CD4-positive, alpha-beta T cell treated with Interferon alpha-2 for 1 hour (primary cell): ENCODE results near the gene PKNOX1.
"Not testable (repeated sequence)": the region's sequence is repeated elsewhere in the genome, so short reads cannot be mapped to it uniquely, and the experiment has no call there.

ENCODE experiments used
- DNase-seq, 2 donors: peaks; one replicate each; pipeline ENCODE4 v3.0.0-alpha.2; 2020 to 2022

PKNOX1 gene

DNA sequence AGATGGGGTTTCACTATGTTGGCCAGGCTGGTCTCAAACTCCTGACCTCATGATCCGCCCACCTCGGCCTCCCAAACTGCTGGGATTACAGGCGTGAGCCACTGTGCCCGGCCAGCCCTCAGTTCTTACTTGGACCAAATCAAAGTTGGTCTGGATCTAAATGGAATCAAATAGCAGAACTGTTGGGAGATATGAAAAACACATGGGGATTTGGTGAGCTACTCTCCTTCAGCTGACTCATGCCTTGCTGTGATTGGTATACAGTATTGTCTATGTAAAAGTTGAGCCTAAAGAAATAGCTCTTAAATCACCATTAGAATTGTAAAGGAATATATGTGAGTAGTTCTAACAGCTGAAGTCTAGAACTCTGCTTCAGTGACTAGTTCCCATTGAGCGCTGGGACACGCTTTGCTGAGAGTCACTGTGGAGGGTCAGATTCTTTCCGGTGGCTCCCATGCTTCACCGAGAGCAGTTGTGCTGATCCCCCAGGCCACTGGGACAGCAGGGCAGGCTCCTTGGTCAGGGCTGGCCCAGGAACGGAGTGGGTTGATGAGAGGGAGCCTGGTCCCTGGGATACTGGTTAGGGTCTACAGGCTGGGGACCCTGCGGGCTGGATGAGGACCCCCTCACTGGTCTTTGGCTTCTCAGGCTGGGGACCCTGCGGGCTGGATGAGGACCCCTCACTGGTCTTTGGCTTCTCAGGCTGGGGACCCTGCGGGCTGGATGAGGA is 14.0 kb downstream of the PKNOX1 start:
- DNase-seq: no peak

DNA sequence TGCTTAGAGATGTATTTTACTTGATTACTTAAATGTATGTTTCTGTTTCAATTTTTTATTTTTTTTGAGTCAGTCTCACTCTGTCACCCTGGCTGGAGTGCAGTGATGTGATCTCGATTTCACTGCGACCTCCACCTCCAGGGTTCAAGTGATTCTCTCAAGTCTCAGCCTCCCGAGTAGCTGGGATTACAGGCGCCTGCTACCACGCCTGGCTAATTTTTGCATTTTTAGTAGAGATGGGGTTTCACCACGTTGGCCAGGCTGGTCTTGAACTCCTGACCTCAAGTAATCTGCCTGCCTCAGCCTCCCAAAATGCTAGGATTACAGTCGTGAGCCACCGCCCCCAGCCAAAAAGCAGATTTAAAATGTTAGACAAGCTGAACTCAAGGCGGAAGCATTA is 15.0 kb downstream of the PKNOX1 start:
- not testable (repeated sequence) for DNase-seq

DNA sequence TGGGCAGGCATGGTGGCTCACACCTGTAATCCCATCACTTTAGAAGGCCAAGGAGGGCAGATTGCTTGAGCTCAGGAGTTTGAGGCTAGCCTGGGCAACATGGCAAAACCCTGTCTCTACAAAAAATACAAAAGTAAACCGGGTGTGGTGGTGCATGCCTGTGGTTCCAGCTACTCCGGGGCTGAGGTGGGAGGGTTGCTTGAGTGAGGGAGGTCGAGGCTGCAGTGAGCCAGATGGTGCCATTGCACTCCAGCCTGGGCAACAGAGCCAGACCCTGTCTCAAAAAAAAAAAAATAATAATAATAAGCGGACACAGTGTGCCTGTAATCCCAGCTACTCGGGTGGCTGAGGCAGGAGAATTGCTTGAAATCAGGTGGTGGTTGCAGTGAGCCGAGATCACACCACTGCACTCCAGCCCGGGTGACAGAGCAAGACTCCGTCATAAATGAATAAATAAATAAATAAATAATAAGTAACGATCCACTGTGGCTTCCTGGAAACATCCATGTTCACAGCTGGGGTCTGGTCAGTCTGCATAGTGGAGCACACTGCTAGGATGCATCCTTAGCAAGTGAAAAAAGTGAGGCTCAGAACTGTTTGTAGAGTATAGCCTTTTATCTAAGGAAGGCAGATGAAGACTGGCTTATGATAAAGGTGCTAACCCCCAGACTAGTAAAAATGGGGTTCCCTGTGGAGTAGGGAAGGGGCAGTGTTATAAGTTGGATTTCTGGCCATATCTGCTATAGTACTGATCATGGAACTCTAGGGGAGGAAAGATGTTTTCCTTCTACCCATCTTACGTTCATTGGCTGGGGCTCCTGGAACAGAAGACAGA is 15.7 kb downstream of the PKNOX1 start:
- DNase-seq: no peak

DNA sequence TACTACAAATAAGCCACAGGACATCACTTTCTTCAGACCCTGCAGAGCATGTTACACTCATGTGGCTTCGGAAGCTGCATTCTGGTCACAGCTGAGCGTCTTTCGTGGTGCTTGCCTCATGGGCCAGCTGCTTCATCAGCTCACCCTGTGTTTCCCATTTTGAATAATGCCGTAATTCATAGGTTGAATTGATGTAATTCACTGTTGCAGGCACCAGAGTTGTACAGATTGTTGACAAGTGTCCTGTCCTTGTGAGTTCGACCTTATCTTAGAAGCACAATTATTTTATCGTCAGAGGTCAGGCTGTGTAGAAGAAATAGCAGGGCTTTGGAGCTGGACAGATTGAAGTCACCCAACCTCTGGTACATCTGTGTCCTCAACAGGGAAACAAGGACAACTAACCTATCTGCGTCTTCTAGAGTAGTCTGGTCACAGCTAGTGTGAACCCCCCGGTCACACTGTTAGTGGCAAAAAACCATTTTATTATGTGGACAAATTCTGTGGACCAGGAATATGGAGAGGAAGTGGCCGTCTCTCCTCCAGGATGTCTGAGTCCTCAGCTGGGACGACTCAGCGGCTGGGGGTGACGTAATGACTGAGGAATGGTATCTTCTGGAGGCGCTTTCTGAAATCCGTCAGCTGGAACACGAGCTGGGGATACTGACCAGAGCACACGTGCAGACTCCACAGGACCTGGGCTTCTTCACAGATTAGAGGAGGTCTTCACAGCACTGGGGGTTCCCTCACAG is 17.8 kb downstream of the PKNOX1 start:
- DNase-seq: no peak

DNA sequence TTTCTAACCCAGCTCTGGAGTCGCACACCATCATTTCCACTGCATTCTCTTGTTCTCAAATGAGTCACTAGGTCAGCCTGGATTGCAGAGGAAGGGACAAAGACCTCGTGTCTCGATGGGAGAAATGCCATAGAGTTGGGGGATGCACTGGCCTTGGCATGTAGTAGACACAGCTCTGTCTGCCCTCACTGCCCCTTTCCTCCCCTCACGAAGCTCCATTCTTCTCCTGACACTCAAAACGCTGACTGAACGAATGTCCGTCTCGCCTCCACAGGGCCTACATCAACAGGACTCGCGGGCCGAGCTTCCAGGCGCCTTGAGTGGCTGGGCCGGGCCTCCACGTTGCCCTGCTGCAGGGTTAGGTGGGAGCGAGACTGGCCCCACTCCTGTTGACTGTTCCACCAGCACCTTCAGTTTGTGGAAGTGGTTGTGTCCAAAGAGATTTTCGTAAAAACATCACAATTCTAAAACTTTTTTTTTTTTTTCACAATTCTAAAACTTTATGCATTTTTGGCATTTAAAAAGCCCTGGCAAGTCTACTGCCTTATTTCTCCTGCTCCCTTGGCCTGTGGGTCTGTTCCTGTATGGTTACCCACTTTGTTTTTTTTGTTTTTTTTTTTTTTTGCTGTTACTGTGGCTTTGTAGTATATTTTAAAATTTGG is 18.8 kb downstream of the PKNOX1 start:
- DNase-seq: no peak

DNA sequence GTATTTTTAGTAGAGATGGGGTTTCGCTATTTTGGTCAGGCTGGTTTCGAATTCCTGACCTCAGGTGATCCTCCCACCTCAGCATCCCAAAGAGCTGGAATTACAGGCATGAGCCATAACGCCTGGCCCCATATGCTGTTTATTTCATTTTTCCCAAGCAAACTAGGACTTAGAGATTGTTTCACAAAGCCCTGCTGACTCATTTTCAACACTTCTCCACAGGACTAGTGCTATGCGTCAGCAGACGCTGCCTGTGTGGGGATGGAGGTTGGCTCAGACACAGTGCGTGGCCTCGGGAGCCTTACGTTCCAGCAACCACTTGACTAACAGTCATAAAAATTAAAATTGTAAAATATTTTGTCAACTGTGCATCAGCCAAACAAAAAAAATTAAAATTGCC is 22.7 kb downstream of the PKNOX1 start:
- DNase-seq: no peak

DNA sequence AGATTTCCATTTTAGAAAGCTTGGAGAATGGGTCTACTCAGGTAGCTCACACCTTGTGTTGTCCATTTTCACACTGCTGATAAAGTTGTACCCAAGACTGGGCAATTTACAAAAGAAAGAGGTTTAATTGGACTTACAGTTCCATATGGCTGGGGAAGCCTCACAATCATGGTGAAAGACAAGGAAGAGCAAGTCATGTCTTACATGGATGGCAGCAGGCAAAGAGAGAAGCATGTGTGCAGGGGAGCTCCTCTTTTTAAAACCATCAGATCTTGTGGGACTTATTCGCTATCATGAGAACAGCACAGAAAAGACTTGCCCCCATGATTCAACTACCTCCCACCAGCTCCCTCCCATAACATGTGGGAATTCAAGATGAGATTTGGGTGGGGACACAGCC is 23.6 kb downstream of the PKNOX1 start:
- not testable (repeated sequence) for DNase-seq

DNA sequence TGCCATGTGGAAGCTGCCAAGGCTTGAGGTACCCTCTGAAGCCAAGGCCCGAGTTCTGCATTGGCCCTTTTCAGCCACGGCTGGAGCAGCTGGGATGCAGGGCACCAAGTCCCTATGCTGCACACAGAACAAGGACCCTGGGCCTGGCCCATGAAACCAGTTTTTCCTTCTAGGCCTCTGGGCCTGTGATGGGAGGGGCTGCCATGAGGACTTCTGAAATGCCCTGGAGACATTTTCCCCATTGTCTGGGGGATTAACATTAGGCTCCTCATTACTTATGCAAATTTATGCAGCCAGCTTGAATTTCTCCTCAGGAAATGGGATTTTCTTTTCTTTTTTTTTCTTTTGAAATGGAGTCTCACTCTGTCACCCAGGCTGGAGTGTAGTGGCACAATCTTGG is 24.8 kb downstream of the PKNOX1 start:
- not testable (repeated sequence) for DNase-seq

DNA sequence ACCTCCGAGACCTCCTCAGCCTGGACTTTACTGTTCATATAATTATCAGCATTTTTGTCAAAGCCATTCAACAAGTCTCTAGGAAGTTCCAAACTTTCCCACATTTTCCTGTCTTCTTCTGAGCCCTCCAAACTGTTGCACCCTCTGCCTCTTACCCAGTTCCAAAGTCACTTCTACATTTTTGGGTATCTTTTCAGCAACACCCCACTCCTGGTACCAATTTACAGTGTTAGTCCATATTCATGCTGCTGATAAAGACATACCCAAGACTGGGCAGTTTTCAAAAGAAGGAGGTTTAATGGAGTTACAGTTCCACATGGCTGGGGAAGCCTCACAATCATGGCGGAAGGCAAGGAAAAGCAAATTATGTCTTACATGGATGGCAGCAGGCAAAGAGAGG is 25.7 kb downstream of the PKNOX1 start:
- not testable (repeated sequence) for DNase-seq

DNA sequence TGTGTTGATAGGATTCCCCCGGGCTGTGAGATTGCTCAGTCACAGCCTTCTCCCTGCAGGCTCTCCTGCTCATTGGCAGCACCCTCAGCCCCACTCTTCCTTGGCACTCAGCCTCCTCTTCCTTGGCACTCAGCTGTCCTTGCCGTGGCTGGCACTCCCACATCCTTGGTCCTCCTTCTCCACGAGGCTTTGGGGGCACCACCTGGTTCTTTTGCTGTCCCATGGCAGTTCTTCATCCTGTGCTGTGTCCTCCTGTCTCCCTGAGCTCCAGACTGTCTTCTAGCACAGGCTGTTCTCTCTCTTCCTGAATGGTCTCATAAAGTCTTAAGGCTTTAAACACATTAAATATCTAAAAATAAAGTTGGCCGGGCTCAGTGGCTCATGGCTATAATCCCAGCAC is 27.0 kb downstream of the PKNOX1 start:
- no peak for DNase-seq

DNA sequence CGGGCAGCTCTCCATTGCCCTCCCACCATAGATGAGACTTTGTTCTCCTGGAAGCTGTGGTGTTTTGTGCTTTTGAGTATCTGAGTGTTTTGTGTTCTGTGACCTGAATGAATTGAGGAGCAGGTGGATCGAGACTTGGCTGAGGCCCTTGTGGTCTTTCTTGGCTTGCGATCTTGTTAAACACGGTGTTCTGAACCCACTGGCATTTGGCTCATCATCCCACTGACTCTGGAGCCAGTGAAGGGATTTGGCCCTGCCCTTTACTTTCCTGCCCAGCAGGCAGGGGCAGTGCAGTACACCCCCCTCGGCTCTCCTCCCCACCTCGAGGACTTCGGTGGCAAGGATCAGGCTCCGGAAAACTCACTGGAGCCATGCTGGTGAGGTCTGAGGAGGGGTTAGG is 30.6 kb downstream of the PKNOX1 start:
- no peak for DNase-seq

DNA sequence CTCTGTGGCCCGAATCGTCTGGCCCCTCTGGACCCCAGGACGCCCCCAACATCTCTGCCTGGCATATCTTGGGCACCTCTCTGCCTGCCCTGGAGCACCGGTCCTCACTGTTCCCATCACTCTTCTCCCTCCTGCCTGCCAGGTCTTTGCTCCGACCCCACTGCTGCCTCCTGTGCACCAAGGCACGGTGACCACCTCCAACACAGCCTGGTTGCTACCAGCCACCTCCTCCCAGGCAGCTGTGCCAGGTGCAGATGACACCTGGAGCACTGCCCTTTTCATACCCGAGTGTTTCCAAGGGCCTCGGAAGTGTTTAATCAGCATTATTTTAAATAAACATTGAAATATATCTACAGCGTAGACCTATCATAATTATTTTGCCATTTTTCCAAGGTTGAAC is 31.3 kb downstream of the PKNOX1 start:
- no peak for DNase-seq

DNA sequence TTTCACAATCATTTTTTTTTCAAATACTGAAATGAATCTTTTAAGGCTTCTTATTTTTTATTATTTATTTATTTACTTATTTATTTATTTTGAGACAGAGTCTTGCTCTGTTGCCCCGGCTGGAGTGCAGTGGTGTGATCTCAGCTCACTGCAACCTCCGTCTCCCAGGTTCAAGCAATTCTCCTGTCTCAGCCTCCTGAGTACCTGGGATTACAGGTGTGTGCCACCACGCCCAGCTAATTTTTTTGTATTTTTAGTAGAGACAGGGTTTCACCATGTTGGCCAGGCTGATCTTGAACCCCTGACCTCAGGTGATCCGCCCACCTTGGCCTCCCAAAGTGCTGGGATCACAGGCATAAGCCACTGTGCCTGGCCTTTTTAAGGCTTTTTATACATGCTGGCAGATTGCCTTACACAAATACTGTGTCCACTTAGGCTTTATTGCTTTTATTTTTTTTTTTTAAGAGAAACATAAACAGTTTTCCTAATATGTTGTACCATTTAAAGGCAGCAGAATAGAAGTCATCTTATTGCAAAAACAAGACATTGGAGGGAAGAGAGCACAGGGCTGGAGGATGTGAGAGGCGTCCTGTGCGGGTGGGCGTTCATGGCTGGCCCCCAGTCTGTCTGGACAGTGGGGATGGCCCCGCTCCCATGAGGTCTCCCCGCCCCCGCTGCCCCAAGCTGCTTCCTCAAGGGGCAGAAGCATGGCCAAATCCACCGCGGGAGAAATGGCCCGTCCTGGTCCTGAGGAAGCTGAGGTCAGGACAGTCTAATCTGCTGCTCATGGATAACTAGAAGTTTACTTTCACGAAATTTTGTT is 31.9 kb downstream of the PKNOX1 start:
- DNase-seq: not testable (repeated sequence)

DNA sequence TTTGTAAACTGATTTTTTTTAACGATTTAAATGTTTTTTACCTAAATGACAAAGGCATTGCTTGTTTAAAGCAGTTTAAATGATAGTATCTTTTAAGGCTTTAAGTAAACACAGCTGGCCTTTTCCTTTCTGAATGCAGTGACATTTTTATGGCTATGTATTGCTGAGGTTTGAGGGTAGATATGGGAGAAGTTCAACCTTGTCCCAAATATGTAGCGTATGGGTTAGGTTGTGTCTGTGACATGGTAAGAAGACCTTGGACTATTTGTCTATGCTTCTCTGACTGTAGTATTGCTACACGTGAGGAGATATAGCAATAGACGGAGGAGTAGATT is 32.5 kb downstream of the PKNOX1 start:
- DNase-seq: no peak

DNA sequence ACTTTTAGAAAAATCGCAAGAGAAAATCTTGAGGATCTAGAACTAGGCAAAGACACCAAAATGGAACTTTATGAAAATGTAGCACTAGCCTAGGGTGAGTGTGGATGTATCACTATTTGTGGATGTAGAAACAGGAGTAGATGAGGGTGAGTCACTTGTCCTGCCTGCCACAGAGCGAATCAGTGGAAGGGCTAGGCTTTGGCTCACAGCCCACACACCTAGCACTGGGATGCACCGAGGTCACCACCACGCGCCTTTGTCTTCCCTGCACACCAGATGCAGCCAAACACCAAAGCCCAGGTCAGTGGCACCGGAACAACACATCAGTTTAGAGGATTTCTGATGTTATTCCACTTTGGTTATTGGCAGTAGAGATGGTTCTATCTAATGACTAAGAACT is 38.2 kb downstream of the PKNOX1 start:
- DNase-seq: no peak

DNA sequence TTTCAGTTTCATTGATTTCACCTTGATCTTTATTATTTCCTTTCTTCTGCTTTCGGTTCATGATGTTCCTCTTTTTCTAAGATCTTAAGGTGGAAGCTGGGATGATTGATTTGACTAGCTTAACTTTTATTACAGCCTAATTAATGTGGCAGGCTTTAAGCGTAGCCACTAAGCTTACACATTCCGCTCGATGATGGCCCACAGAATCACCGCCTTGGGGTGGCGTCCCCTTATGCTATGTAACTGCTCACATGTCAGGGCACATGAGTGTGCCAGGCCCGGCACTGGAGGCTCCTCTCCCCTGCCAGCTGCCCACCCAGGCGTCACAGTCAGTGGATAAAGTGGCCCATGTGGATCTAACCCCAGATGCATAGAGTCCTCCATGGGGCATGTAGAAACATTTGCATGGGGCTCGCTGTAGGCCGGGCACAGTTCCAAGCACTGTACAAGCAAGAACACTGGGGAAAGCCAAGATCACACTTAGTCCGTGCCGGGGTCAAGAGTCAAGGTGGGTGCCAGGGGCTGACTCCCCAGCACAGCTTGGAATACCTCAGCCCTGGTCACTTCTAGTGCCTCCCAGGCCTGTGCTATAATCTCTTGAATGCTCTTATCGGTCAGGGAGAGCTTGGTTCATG is 41.7 kb downstream of the PKNOX1 start:
- DNase-seq: no peak

DNA sequence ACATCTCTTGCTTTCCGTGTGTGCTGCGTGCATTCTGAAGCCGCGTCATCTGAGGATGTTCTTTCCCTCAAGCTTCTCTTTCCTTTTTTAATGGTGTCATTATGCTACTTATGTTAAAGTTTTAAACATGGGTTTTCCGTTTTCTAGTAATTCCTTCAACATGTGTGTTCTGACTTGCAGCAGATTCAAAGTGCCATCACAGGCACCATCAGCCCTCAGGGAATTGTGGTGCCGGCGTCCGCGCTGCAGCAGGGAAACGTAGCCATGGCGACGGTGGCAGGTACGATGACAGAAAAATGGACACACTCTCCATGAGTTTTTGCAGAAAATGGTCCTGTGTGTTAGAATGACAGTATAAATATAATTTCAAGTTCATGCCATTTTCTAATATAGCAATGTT is 42.4 kb downstream of the PKNOX1 start:
- DNase-seq: no peak

DNA sequence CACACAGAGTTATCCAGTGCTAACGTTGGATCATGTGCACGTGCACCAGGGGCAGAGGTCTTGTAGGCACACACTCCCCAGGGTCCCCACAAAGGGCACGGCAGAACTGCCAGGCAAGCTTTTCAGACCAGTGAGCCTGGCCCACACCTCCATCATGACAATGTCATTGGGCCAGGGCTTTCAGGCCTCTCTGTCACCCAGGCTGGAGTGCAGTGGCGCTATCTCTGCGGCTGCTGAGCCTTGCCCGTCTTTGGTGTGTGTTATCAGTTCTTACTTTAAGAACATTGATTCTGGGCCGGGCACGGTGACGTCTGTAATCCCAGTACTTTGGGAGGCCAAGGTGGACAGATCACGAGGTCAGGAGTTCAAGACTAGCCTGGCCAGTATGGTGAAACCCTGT is 44.2 kb downstream of the PKNOX1 start:
- no peak for DNase-seq

DNA sequence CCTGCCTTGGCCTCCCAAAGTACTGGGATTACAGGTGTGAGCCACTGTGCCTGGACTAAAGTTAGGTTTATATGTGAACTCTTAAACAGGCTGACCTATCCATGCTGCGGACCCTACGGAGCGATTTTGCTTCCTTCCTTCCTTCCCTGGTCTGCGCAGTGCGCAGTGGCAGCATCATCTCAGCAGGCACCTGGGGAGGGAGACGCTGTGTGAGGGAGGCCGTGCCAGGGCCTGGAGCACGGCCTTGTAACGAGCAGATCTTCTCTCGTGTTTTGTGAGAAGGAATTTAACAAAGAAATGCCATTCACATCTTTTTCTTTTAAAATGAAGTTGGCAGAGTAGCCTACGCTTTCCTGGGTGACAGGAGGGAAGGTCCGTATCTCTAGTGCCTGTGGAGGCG is 45.8 kb downstream of the PKNOX1 start:
- DNase-seq: no peak

DNA sequence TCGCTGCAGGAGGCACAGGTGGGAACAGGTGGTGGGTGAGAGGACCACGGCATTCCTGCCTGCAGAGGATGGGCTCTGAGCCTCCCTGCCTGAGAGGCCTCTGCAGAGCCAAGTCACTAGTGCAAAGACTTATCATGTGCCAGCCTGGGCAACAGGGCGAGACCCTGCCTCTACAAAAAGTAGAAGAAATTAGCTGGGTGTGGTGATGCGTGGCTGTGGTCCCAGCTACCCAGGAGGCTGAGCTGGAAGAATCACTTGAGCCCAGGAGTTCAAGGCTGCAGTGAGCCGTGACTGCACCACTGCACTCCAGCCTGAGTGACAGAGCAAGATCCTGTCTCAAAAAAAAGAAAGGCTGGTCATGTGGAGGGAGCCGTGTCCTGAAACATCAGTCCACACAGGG is 46.4 kb downstream of the PKNOX1 start:
- no peak for DNase-seq

DNA sequence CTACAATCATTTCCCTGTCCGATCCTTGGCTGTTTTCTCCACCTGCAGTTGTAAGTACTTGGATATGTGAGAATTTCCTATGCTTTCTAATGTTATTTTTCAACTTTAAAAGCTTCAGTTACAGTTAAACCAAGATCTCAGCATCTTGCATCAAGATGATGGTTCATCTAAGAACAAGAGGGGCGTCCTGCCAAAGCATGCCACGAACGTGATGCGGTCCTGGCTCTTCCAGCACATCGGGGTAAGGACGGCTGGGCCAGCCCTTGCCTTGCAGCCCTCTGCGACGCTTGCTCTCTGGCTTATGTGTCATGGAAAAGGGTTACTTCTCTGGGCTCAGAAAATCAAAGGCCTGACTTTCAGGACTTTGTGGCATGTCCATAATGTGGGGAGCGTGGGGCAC is 46.8 kb downstream of the PKNOX1 start:
- DNase-seq: no peak
